ENCODE measurements around the gene SPRN. TPM values are rescaled to one million over a fixed set of nuclear protein-coding genes. Genes with fewer than 3 reads are reported as not detected.
"Not testable (repeated sequence)": the region's sequence is repeated elsewhere in the genome, so short reads cannot be mapped to it uniquely, and the experiment has no call there.

Gene SPRN
- total and polyA plus RNA-seq, 2 of the 4 experiments (the other 2 are of a cell fraction), result 0.36 to 2.3 TPM

DNA sequence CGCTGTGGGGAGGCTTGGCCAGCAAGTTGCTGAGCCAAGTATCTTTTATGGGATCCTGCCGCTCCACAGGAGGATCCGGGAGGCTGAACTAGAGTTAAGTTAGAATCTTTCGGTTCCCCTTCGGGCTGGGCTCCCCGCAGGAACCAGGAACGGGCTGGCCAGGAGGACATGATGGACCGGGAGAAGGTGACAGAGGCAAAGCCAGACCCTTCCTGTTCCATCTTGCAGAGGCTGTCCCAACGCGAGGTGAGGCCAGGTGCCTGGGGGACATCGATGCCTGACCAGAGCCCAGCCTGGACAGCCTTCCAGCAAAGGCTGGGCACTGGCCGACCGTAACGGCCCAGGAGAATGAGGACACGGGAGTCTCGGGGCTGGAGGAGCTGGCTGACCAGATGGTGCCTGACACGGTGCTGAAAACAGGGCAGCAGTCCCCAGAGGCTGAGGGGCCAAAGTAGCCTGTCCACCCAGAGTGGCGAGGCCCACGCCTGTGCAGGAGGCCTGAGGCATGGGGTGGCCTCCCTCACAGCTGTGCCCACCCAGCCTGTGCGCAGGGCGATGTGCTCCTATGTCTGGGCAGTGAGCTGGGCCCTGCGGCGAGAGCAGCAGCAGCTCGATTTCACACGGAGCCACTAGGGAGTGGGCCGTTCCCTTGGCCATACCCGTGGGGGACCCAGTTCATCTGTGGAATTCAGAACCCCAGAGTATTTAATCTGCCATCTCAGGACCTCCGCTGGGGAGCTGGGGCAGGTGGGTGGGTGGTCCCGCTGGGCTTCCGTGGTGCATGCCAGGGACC lies 47.2 kb downstream of the SPRN start:
- H3K18ac ChIP-seq (ENCODE audit: low read depth, low read length), result no peak overlapping the region
- ATAC-seq (ENCODE audit: low read depth) (no peak), DNase-seq (no peak)
- H2BK15ac ChIP-seq (ENCODE audit: low read depth, low read length), result no peak overlapping the region
- H3K9ac ChIP-seq (ENCODE audit: low read depth, low read length), result no peak overlapping the region
- dilution Hi-C loops (cut with HindIII; ENCODE audit: low sequenced_read_pairs, unreplicated experiment), result no loop called here
- no peak overlapping the region for H4K5ac ChIP-seq (ENCODE audit: low read depth, low read length)
- peaks cover 7% of the 10 kb centered on the region for H3K4me1 ChIP-seq (ENCODE audit: control insufficient read depth, insufficient read depth, low read length)
- TF ChIP-seq RFX5 (IDR thresholded peaks at IDR 0.05; ENCODE audit: low read depth, low read length), result no peak
- TF ChIP-seq SMC3 (IDR thresholded peaks at IDR 0.05; ENCODE audit: low read depth, low read length), result no peak
- TF ChIP-seq NFE2L2 (IDR thresholded peaks at IDR 0.05; ENCODE audit: low read depth, low read length), result no peak
- no peak for TF ChIP-seq MAZ (IDR thresholded peaks at IDR 0.05; ENCODE audit: borderline replicate concordance, low read depth, low read length)
- CTCF ChIA-PET, result interaction anchor here (0.7 kb wide), 1 partner anchor 16 kb away, joined by 3 read pairs; no protein-coding TSS in a partner anchor
- H3K9me3 ChIP-seq (ENCODE audit: control insufficient read depth, insufficient read depth, low read length), result no peaks in the 10 kb centered on the region
- H3K4ac ChIP-seq (ENCODE audit: low read depth, low read length), result no peak overlapping the region; the same call in 1 of the 2 replicates
- BruUV-seq (replicated peaks), result no TSS peak
- H2BK20ac ChIP-seq (ENCODE audit: low read depth, low read length), result no peak overlapping the region
- H4K20me1 ChIP-seq (ENCODE audit: insufficient read depth, low read length), result no peaks in the 10 kb centered on the region
- peaks cover 2% of the 10 kb centered on the region for H3K36me3 ChIP-seq (ENCODE audit: control insufficient read depth, insufficient read depth, low read length)
- no peak overlapping the region; the same call in 1 of the 2 replicates for H3K23ac ChIP-seq (ENCODE audit: low read depth, low read length)
- peaks cover 0 to 11% of the 10 kb centered on the region in 2 experiments for H3K79me1 ChIP-seq (ENCODE audit: low read depth in 1 of 2, low read length in 2 of 2)
- intact Hi-C loops (cut with micrococcal nuclease), result loop anchor here (10.0 kb wide), 1 partner anchor 52 kb away; no protein-coding TSS in a partner anchor
- H3K4me2 ChIP-seq (ENCODE audit: low read depth, low read length), result no peak overlapping the region
- H3K4me3 ChIP-seq (ENCODE audit: insufficient read depth, low read depth, low read length), result no peak overlapping the region
- H2BK5ac ChIP-seq (ENCODE audit: low read depth, low read length, poor library complexity, severe bottlenecking), result no peak overlapping the region
- H3K56ac ChIP-seq (ENCODE audit: extremely low read depth, insufficient read depth, low read length), result no peak overlapping the region
- H3K27ac ChIP-seq (ENCODE audit: insufficient read depth, low read length), result no peak overlapping the region
- H2AFZ ChIP-seq (replicated peaks; ENCODE audit: low read length, poor library complexity), result peak overlapping the region; percentile 98
- H4K91ac ChIP-seq (ENCODE audit: insufficient read depth, low read depth, low read length), result no peak overlapping the region
- H4K8ac ChIP-seq (ENCODE audit: low read depth in 2 of 2, low read length in 2 of 2), result no peak overlapping the region; a peak in 1 of 4 replicates
- POLR2A ChIA-PET (ENCODE audit: unreplicated experiment), result no interaction called here
- in situ Hi-C loops (cut with MboI; ENCODE audit: low sequenced_read_pairs), result no loop called here
- H3K27me3 ChIP-seq (ENCODE audit: control insufficient read depth, insufficient read depth, low read length), result no peaks in the 10 kb centered on the region
- H3K14ac ChIP-seq (replicated peaks; ENCODE audit: low read depth, low read length), result no peak overlapping the region
- WGBS, 2 experiments (ENCODE audit: extremely low coverage in 2 of 2, insufficient read length in 1 of 2), result 94% methylated on average over 24 of the region's 30 CpGs; no CpG with 5 or more reads in 1 of the 2 experiments
- H3K9me1 ChIP-seq (ENCODE audit: insufficient read depth, low read length), result peaks cover 8% of the 10 kb centered on the region; the same call in 1 of the 2 replicates
- peak overlapping the region; percentile 16; the same call in 1 of the 2 replicates for H2AK5ac ChIP-seq (ENCODE audit: low read depth, low read length)
- no peak overlapping the region for H2BK120ac ChIP-seq (ENCODE audit: low read depth, low read length)
- H2AK9ac ChIP-seq (replicated peaks; ENCODE audit: low read depth, low read length, poor library complexity), result peak overlapping the region; percentile 70

DNA sequence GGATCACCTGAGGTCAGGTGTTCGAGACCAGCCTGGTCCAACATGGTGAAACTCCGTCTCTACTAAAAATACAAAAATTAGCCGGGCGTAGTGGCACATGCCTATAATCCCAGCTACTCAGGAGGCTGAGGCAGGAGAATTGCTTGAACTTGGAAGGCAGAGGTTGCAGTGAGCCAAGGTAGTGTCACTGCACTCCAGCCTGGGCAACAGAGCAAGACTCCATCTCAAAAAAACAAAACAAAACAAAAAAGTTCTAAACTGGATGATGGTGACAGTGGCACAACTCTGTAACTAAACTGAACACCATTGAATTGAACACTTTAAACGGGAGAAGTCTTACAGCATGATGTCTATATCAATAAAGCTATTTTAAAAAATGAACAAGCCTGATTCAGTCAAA lies 48.2 kb downstream of the SPRN start:
- H3K4me3 ChIP-seq (ENCODE audit: insufficient read depth, low read depth, low read length); dilution Hi-C loops (cut with HindIII; ENCODE audit: low sequenced_read_pairs, unreplicated experiment); H2AFZ ChIP-seq (replicated peaks; ENCODE audit: low read length, poor library complexity); BruUV-seq (replicated peaks); H3K18ac ChIP-seq (ENCODE audit: low read depth, low read length); DNase-seq; H3K14ac ChIP-seq (replicated peaks; ENCODE audit: low read depth, low read length); H3K23ac ChIP-seq (ENCODE audit: low read depth, low read length); H2BK5ac ChIP-seq (ENCODE audit: low read depth, low read length, poor library complexity, severe bottlenecking); H3K4me2 ChIP-seq (ENCODE audit: low read depth, low read length); H3K4ac ChIP-seq (ENCODE audit: low read depth, low read length); H2AK9ac ChIP-seq (replicated peaks; ENCODE audit: low read depth, low read length, poor library complexity); H3K9ac ChIP-seq (ENCODE audit: low read depth, low read length); H3K56ac ChIP-seq (ENCODE audit: extremely low read depth, insufficient read depth, low read length); ATAC-seq (ENCODE audit: low read depth); H3K36me3 ChIP-seq (ENCODE audit: control insufficient read depth, insufficient read depth, low read length); H3K27me3 ChIP-seq (ENCODE audit: control insufficient read depth, insufficient read depth, low read length); H4K20me1 ChIP-seq (ENCODE audit: insufficient read depth, low read length); H3K9me3 ChIP-seq (ENCODE audit: control insufficient read depth, insufficient read depth, low read length); H3K4me1 ChIP-seq (ENCODE audit: control insufficient read depth, insufficient read depth, low read length); H2AK5ac ChIP-seq (ENCODE audit: low read depth, low read length); H2BK20ac ChIP-seq (ENCODE audit: low read depth, low read length); H3K9me1 ChIP-seq (ENCODE audit: insufficient read depth, low read length); POLR2A ChIA-PET (ENCODE audit: unreplicated experiment); H4K91ac ChIP-seq (ENCODE audit: insufficient read depth, low read depth, low read length); CTCF ChIA-PET; H3K27ac ChIP-seq (ENCODE audit: insufficient read depth, low read length); H4K8ac ChIP-seq (ENCODE audit: low read depth in 2 of 2, low read length in 2 of 2); H4K5ac ChIP-seq (ENCODE audit: low read depth, low read length); in situ Hi-C loops (cut with MboI; ENCODE audit: low sequenced_read_pairs); H2BK120ac ChIP-seq (ENCODE audit: low read depth, low read length); H2BK15ac ChIP-seq (ENCODE audit: low read depth, low read length): not testable (repeated sequence)
- intact Hi-C loops (cut with micrococcal nuclease), result loop anchor here (10.0 kb wide), 1 partner anchor 51 kb away; no protein-coding TSS in a partner anchor
- peaks cover 6 to 22% of the 10 kb centered on the region in 2 experiments; a peak in 3 of 4 replicates for H3K79me1 ChIP-seq (ENCODE audit: low read depth in 1 of 2, low read length in 2 of 2)
- WGBS, 2 experiments (ENCODE audit: extremely low coverage in 2 of 2, insufficient read length in 1 of 2), result no CpG with 5 or more reads among the region's 5 CpGs

Measured in IMR-90 (cell line).